ENCODE data around the gene CYP46A1. TPM values are rescaled to one million over a fixed set of nuclear protein-coding genes. Genes with fewer than 3 reads are reported as not detected.

CYP46A1 gene
- total RNA-seq, 1 experiment from 2014 or later, result 0.36 TPM

- Histone ChIP-seq H3K9me3 (ENCODE audit: control insufficient read depth, insufficient read depth, low read depth, low read length) (no peaks in the 10 kb centered on the region), H3K36me3 (ENCODE audit: control insufficient read depth, insufficient read depth, low read length) (no peaks in the 10 kb centered on the region), H3K4me1 (ENCODE audit: control insufficient read depth, insufficient read depth, low read length) (no peaks in the 10 kb centered on the region), H3K4me3 (ENCODE audit: low read depth in 2 of 2, low read length in 2 of 2) (no peak overlapping the region), H3K27me3 (ENCODE audit: control insufficient read depth, insufficient read depth, low read length) (no peaks in the 10 kb centered on the region), H3K27ac (ENCODE audit: low read length) (no peak overlapping the region)
- DNase-seq (ENCODE audit: low read depth, low spot score) (no peak), ATAC-seq (no peak)
- intact Hi-C loops (cut with micrococcal nuclease; ENCODE audit: unreplicated experiment) (no loop called here), in situ Hi-C loops (cut with HindIII; ENCODE audit: low pct_unique_long_range_greater_than_20kb, low sequenced_read_pairs) (no loop called here)
- POLR2A ChIA-PET, result no interaction called here
- CTCF ChIA-PET, result no interaction called here
- BruUV-seq (replicated peaks), result no TSS peak
- TF ChIP-seq, protein P1, sequence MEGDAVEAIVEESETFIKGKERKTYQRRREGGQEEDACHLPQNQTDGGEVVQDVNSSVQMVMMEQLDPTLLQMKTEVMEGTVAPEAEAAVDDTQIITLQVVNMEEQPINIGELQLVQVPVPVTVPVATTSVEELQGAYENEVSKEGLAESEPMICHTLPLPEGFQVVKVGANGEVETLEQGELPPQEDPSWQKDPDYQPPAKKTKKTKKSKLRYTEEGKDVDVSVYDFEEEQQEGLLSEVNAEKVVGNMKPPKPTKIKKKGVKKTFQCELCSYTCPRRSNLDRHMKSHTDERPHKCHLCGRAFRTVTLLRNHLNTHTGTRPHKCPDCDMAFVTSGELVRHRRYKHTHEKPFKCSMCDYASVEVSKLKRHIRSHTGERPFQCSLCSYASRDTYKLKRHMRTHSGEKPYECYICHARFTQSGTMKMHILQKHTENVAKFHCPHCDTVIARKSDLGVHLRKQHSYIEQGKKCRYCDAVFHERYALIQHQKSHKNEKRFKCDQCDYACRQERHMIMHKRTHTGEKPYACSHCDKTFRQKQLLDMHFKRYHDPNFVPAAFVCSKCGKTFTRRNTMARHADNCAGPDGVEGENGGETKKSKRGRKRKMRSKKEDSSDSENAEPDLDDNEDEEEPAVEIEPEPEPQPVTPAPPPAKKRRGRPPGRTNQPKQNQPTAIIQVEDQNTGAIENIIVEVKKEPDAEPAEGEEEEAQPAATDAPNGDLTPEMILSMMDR (IDR thresholded peaks at IDR 0.05), result no peak
Observed at GRCh38 chr14:99707420-99707819, 23.3 kb downstream of the CYP46A1 start.

GRCh38 chr14:99707921-99708320 is 23.8 kb downstream of the CYP46A1 start:
- ChIA-PET POLR2A (no interaction called here), CTCF (no interaction called here)
- BruUV-seq (replicated peaks), result no TSS peak
- H3K4me3 ChIP-seq (ENCODE audit: low read depth in 2 of 2, low read length in 2 of 2), result no peak overlapping the region
- in situ Hi-C loops (cut with HindIII; ENCODE audit: low pct_unique_long_range_greater_than_20kb, low sequenced_read_pairs) (no loop called here), intact Hi-C loops (cut with micrococcal nuclease; ENCODE audit: unreplicated experiment) (no loop called here)
- no peak for ATAC-seq
- no peak overlapping the region for H3K27ac ChIP-seq (ENCODE audit: low read length)
- TF ChIP-seq REST (IDR thresholded peaks at IDR 0.05; ENCODE audit: insufficient read depth in 1 of 2, low read depth in 2 of 2, low read length in 1 of 2), result no peak
- no peak for TF ChIP-seq SIN3A (IDR thresholded peaks at IDR 0.05; ENCODE audit: borderline replicate concordance, insufficient read depth, low read depth, low read length)
- no peak for TF ChIP-seq POLR2AphosphoS5 (IDR thresholded peaks at IDR 0.05; ENCODE audit: low read depth, low read length)
- TF ChIP-seq TCF7L2 (IDR thresholded peaks at IDR 0.05; ENCODE audit: low read depth, low read length), result no peak
- TF ChIP-seq, protein P1 (IDR thresholded peaks at IDR 0.05), result no peak
- no peaks in the 10 kb centered on the region for H3K27me3 ChIP-seq (ENCODE audit: control insufficient read depth, insufficient read depth, low read length)
- H3K9me3 ChIP-seq (ENCODE audit: control insufficient read depth, insufficient read depth, low read depth, low read length), result no peaks in the 10 kb centered on the region
- no peak for DNase-seq (ENCODE audit: low read depth, low spot score)
- no peaks in the 10 kb centered on the region for H3K4me1 ChIP-seq (ENCODE audit: control insufficient read depth, insufficient read depth, low read length)
- no peaks in the 10 kb centered on the region for H3K36me3 ChIP-seq (ENCODE audit: control insufficient read depth, insufficient read depth, low read length)

GRCh38 chr14:99708449-99708848 is 24.4 kb downstream of the CYP46A1 start:
- in situ Hi-C loops (cut with HindIII; ENCODE audit: low pct_unique_long_range_greater_than_20kb, low sequenced_read_pairs), result no loop called here
- Histone ChIP-seq H3K27me3 (ENCODE audit: control insufficient read depth, insufficient read depth, low read length) (no peaks in the 10 kb centered on the region), H3K27ac (ENCODE audit: low read length) (no peak overlapping the region), H3K36me3 (ENCODE audit: control insufficient read depth, insufficient read depth, low read length) (no peaks in the 10 kb centered on the region), H3K9me3 (ENCODE audit: control insufficient read depth, insufficient read depth, low read depth, low read length) (no peaks in the 10 kb centered on the region), H3K4me3 (ENCODE audit: low read depth in 2 of 2, low read length in 2 of 2) (no peak overlapping the region), H3K4me1 (ENCODE audit: control insufficient read depth, insufficient read depth, low read length) (no peaks in the 10 kb centered on the region)
- ChIA-PET POLR2A (no interaction called here), CTCF (no interaction called here)
- intact Hi-C loops (cut with micrococcal nuclease; ENCODE audit: unreplicated experiment), result no loop called here
- BruUV-seq (replicated peaks), result no TSS peak
- ATAC-seq (no peak), DNase-seq (ENCODE audit: low read depth, low spot score) (no peak)
- TF ChIP-seq SIN3A (IDR thresholded peaks at IDR 0.05; ENCODE audit: borderline replicate concordance, insufficient read depth, low read depth, low read length) (no peak), TCF7L2 (IDR thresholded peaks at IDR 0.05; ENCODE audit: low read depth, low read length) (no peak), REST (IDR thresholded peaks at IDR 0.05; ENCODE audit: insufficient read depth in 1 of 2, low read depth in 2 of 2, low read length in 1 of 2) (no peak), POLR2AphosphoS5 (IDR thresholded peaks at IDR 0.05; ENCODE audit: low read depth, low read length) (no peak)
- TF ChIP-seq, protein P1 (IDR thresholded peaks at IDR 0.05), result no peak

Measured in Panc1 (cell line).